ENCODE data around the gene HSPA1B. TPM values are rescaled to one million over a fixed set of nuclear protein-coding genes. Genes with fewer than 3 reads are reported as not detected.
"Not testable (repeated sequence)": the region's sequence is repeated elsewhere in the genome, so short reads cannot be mapped to it uniquely, and the experiment has no call there.

The HSPA1B gene
- total RNA-seq, 3 donors from 2014 or later = 172 to 254 (median 200) TPM

GRCh38 chr6:31817929-31818511 is 9.5 kb upstream of the HSPA1B start:
- ATAC-seq; H3K36me3 ChIP-seq (ENCODE audit: low read depth); intact Hi-C loops (cut with DNase I, micrococcal nuclease); H3K9me3 ChIP-seq; H3K4me3 ChIP-seq: not testable (repeated sequence)
- H3K4me1 ChIP-seq (ENCODE audit: low read depth) = peaks cover 50% of the 10 kb centered on the region
- peak in 1 of 3 donors; percentile 30 for DNase-seq

GRCh38 chr6:31819871-31820299 is 7.7 kb upstream of the HSPA1B start:
- intact Hi-C loops (cut with DNase I, micrococcal nuclease) = no loop called here
- no peak for DNase-seq
- peaks cover 54% of the 10 kb centered on the region for H3K4me1 ChIP-seq (ENCODE audit: low read depth)

GRCh38 chr6:31820399-31820798 is 7.1 kb upstream of the HSPA1B start:
- H3K36me3 ChIP-seq (ENCODE audit: low read depth); H3K9me3 ChIP-seq; intact Hi-C loops (cut with DNase I, micrococcal nuclease); ATAC-seq; H3K4me3 ChIP-seq: not testable (repeated sequence)
- DNase-seq = peak in 1 of 3 donors; percentile 48
- H3K4me1 ChIP-seq (ENCODE audit: low read depth) = peaks cover 59% of the 10 kb centered on the region

More at GRCh38 chr6:31819871-31820299, 7.7 kb upstream of the HSPA1B start:
- Histone ChIP-seq H3K9me3 (no peaks in the 10 kb centered on the region), H3K36me3 (ENCODE audit: low read depth) (no peaks in the 10 kb centered on the region), H3K4me3 (no peak overlapping the region)
- peak; percentile 6 for ATAC-seq
- TF ChIP-seq CTCF (IDR thresholded peaks at IDR 0.05) = no peak

- Histone ChIP-seq H3K4me3 (peak overlapping the region; percentile 17), H3K9me3 (no peaks in the 10 kb centered on the region), H3K36me3 (ENCODE audit: low read depth) (no peaks in the 10 kb centered on the region), H3K4me1 (ENCODE audit: low read depth) (peaks cover 67% of the 10 kb centered on the region)
- DNase-seq = peak; percentile 93 to 95 (median 93)
- intact Hi-C loops (cut with DNase I, micrococcal nuclease) = no loop called here
- ATAC-seq = peak; percentile 62
- no peak for TF ChIP-seq CTCF (IDR thresholded peaks at IDR 0.05)
Observed at GRCh38 chr6:31821301-31822035, 6.1 kb upstream of the HSPA1B start.

GRCh38 chr6:31822036-31822821 is 5.3 kb upstream of the HSPA1B start:
- peak overlapping the region; percentile 14 for H3K4me3 ChIP-seq
- H3K4me1 ChIP-seq (ENCODE audit: low read depth) = peaks cover 69% of the 10 kb centered on the region
- TF ChIP-seq CTCF (IDR thresholded peaks at IDR 0.05) = no peak
- intact Hi-C loops (cut with DNase I, micrococcal nuclease) = no loop called here
- ATAC-seq = peak; percentile 66
- H3K9me3 ChIP-seq = no peaks in the 10 kb centered on the region
- H3K36me3 ChIP-seq (ENCODE audit: low read depth) = peaks cover under 1% of the 10 kb centered on the region
- peak; percentile 85 to 89 (median 86) for DNase-seq

GRCh38 chr6:31823592-31824196 is 3.8 kb upstream of the HSPA1B start:
- ATAC-seq; H3K9me3 ChIP-seq; H3K4me3 ChIP-seq; DNase-seq; H3K36me3 ChIP-seq (ENCODE audit: low read depth); intact Hi-C loops (cut with DNase I, micrococcal nuclease): not testable (repeated sequence)
- H3K4me1 ChIP-seq (ENCODE audit: low read depth) = peaks cover 60% of the 10 kb centered on the region

All from mucosa of descending colon (tissue), 3 donors.